Cardiac muscle cell (in vitro differentiated cells and primary cell): Measurements from ENCODE around the gene C3orf18. TPM values are rescaled to one million over a fixed set of nuclear protein-coding genes. Genes with fewer than 3 reads are reported as not detected.

ENCODE experiments used
- DNase-seq, 2 donors: peaks; one replicate each; pipeline versions ENCODE4 v3.0.0 to v3.0.0-alpha.2; 2010 to 2017; ENCODE audit warnings: low read depth in 1 of 2, low spot score in 1 of 2
- H3K27ac ChIP-seq: fragments of 200-600 bp; sonication (generic); 2 replicates; pipeline ENCODE4 v1.5.1; 2016
- H3K27me3 ChIP-seq: fragments of 200-600 bp; sonication (generic); 2 replicates; pipeline ENCODE4 v1.6.0; 2016; ENCODE audit warnings: control low read depth
- H3K36me3 ChIP-seq: fragments of 200-600 bp; sonication (generic); 2 replicates; pipeline ENCODE4 v1.5.1; 2016; ENCODE audit warnings: control low read depth
- H3K4me1 ChIP-seq: fragments of 200-600 bp; sonication (generic); 2 replicates; pipeline ENCODE4 v1.8.1; 2017; ENCODE audit warnings: low read depth, mild to moderate bottlenecking, mixed run types
- H3K4me3 ChIP-seq: fragments of 200-600 bp; sonication (generic); 2 replicates; pipeline ENCODE4 v1.5.1; 2016; ENCODE audit warnings: mild to moderate bottlenecking
- H3K9me3 ChIP-seq: fragments of 200-600 bp; sonication (generic); 2 replicates; pipeline ENCODE4 v1.5.1; 2017; ENCODE audit warnings: low read depth, mild to moderate bottlenecking, control low read depth
- CTCF ChIP-seq: IDR thresholded peaks from 2 replicates; pipeline ENCODE4 v1.5.1; 2012; ENCODE audit warnings: low read depth, mild to moderate bottlenecking, low read length
- polyA plus RNA-seq: library from polyadenylated mRNA; unstranded; fragments of >200 nt; fragmentation: Nextera tagmentation; extraction: Ambion mirVana; gene quantifications from 2 replicates; pipeline ENCODE4 v1.2.1, GENCODE V29; 2016
- total RNA-seq: library from RNA; depleted of rRNA; stranded (reverse); fragments of >200 nt; gene quantifications from 2 replicates; pipeline ENCODE4 v1.2.3, GENCODE V29; 2016

C3orf18 gene
- total and polyA plus RNA-seq, 2 experiments from 2014 or later = 33.6 to 39.4 TPM

- Histone ChIP-seq H3K4me3 (no peak overlapping the region), H3K9me3 (no peaks in the 10 kb centered on the region), H3K4me1 (no peaks in the 10 kb centered on the region), H3K27ac (no peak overlapping the region), H3K36me3 (peaks cover 2% of the 10 kb centered on the region), H3K27me3 (no peaks in the 10 kb centered on the region)
- TF ChIP-seq CTCF = no peak
- DNase-seq = no peak
Observed at GRCh38 chr3:50586763-50587070, 19.2 kb upstream of the C3orf18 start.

- no peak for TF ChIP-seq CTCF
- no peaks in the 10 kb centered on the region for H3K4me1 ChIP-seq
- no peak overlapping the region for H3K27ac ChIP-seq
- H3K36me3 ChIP-seq = peaks cover 2% of the 10 kb centered on the region
- H3K9me3 ChIP-seq = no peaks in the 10 kb centered on the region
- no peak overlapping the region for H3K4me3 ChIP-seq
- H3K27me3 ChIP-seq = no peaks in the 10 kb centered on the region
- DNase-seq = no peak
Observed at GRCh38 chr3:50585919-50586762, 18.6 kb upstream of the C3orf18 start.

GRCh38 chr3:50584391-50584790 is 16.8 kb upstream of the C3orf18 start:
- peak in 1 of 2 donors; percentile 69 for DNase-seq
- Histone ChIP-seq H3K4me3 (no peak overlapping the region), H3K9me3 (no peaks in the 10 kb centered on the region), H3K27me3 (no peaks in the 10 kb centered on the region), H3K36me3 (peaks cover 2% of the 10 kb centered on the region), H3K27ac (no peak overlapping the region), H3K4me1 (no peaks in the 10 kb centered on the region)
- TF ChIP-seq CTCF = no peak

- Histone ChIP-seq H3K4me3 (no peak overlapping the region), H3K4me1 (no peaks in the 10 kb centered on the region), H3K27me3 (no peaks in the 10 kb centered on the region), H3K36me3 (peaks cover 2% of the 10 kb centered on the region), H3K9me3 (no peaks in the 10 kb centered on the region), H3K27ac (no peak overlapping the region)
- no peak for TF ChIP-seq CTCF
- DNase-seq = no peak
Observed at GRCh38 chr3:50583897-50584296, 16.4 kb upstream of the C3orf18 start.

- TF ChIP-seq CTCF = no peak
- peaks cover 2% of the 10 kb centered on the region for H3K36me3 ChIP-seq
- no peaks in the 10 kb centered on the region for H3K27me3 ChIP-seq
- H3K4me3 ChIP-seq = no peak overlapping the region
- no peaks in the 10 kb centered on the region for H3K9me3 ChIP-seq
- H3K4me1 ChIP-seq = no peaks in the 10 kb centered on the region
- H3K27ac ChIP-seq = no peak overlapping the region
- no peak for DNase-seq
Observed at GRCh38 chr3:50582083-50582482, 14.5 kb upstream of the C3orf18 start.
